HG03521 (cell line): ENCODE measurements around the gene MTCH1.

ENCODE experiments used
- ATAC-seq: cut with Tn5 transposase; IDR thresholded peaks from one replicate; pipeline ENCODE4 v1.9.1; 2021; ENCODE audit warnings: mild to moderate bottlenecking, moderate library complexity; ENCODE audit not compliant: unreplicated experiment

Gene MTCH1

DNA sequence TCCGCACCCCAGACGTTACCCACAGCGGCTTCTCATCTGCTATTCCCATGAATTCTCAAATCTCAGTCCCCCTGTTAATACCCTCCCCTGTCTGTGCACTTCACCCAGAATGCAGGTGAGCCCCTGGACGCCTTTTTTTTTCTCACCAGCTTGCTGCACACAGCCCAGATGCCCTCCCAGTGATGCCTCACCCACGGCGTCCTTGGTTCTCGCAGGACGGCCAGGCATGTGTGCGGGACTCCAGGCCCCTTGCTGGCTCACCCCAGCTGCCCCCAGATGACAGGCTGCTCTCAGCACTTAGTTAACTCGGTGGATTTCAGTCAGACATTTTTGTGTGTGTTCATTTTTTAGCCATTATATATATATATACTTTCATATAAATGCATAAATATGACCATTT lies 56.8 kb downstream of the MTCH1 start:
- ATAC-seq: no peak

DNA sequence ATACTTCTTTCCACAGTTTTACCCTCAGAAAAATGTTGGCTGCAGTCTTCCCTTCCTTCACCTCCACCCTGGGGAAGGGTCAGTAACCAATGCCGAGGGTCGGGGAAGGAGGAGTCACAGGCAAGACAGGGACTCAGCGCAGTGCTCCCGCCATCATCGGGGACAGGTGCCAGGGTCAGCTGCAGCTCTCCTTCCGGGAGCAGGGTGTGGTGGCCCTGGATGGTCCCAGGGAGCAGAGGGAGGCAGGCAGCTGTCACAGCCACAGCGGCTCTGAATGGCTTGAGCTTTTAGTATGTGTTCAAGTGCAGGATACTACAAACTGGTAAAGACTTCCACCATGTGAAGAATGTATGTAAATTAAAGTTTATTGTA lies 57.5 kb downstream of the MTCH1 start:
- no peak for ATAC-seq

DNA sequence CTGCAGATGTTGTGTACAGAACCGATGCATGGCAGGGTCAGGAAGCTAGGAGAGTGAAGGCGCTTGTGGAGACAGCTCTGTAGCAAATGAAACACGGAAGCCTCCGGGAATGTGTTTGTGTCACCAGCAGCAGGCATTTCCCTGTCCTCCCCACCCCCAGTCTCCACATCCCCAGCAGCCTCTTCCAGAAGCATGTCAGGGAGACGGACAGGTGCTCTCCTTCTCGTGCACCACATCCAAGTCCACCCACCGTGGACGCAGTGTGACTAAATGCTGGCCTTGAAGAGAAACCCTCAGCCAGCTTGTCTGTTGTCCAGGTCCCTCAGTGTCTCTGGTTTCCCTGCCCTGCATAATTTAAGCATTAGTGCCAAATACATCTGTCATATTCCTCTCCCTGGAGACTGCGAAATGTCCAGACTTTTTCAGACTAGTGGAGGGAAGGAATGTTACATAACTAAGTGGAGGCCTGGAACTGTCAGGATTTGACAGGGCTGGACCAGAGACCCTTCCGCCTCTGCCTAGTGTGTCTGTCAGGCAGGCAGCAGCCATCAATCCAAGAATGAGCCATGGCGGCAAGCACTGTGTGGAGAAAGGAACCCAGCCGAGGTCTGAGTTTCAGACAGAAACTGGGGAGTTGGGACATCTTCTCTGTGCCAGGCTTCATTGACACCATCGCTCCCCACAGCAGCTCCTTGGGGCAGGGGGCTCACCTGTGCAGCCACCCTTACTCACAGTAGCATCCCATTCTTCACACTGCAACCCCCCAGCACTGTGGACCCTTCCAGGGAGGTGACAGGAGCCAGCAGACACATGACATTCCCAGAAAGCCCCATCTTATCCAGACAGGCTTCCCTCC lies 58.1 kb downstream of the MTCH1 start:
- ATAC-seq: no peak

DNA sequence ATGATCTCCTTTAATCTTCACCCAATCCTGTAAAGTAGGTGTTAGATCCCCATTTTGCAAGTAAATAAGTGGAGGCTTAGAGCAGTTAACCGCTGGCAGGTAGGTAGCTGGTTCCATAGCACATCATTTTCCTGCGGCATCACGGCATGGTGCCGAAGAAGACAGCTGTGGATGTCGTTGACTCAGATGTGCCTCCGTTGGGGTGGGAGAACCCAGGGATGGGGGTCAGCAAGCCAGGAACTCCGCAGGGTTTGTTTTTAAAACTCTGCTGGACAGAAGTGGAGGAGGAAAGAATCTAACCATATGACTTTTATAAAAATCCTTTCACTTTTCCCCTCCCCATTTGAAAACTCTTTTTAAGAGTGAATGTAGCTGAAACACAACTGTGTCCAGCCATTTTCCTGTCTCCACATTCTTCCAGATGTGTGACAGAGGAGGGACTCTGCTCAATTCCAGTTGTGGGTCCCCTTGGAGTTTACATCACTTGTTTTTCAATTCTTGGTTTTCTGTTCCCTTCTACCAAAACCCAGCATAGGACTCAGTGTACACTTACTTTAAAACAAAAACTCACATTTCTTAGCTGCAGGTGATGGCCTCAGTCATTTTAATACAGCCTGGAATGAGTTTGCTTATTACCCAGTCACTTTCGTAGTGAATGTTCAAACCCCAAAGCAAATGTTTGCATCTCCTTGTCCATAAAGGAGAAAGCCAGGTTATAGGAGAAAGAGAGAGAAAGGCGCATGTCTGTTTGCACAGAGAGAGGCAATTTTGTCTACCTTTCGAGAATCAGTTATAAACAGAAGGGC lies 59.1 kb downstream of the MTCH1 start:
- no peak for ATAC-seq

DNA sequence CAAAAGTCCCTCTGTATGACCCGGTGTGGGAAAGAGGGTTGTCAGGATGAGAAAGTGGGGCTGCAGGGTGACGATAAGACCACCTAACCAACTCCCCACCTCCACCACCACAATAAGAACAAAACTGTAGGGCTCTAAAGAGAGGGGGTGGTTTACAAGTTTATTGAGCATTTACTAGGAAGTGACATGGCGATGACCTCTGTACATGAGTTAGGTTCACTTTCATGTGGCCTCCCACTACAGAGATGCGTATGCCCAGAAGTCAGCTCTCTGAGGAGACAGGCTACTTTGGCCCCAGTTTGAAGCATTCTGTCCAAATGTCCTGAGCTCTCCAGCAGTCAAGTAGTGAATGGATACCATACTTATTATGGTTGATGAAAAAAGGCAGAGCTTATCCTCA lies 60.2 kb downstream of the MTCH1 start:
- ATAC-seq: no peak

DNA sequence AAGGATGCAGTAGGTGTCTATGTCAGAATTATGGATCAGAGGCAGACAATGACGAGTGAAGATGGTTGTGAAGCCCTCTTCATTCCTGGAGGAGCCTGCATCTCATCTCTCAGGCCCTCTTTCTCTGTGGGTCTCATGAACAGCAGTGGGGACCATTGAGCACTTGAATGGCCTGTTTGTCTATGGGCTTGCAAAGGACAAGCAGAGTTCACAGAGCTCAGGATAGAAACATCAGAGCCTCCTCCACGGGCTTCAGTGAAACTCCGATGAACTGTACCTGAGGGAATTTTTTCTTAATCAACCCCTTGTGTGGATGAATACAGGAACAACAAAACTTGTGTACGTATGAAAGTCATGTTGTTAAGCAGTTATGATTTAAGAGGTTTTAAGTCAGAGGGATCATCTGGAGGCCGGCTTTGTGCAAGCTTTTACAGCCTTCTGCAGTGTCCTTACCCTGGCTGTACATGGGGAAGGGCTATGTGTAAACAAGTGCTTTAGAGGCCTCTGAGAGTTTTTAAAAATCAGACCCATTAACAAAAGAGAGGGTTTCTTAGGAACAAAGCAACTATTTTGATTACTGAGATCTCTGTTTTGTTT lies 61.1 kb downstream of the MTCH1 start:
- no peak for ATAC-seq

DNA sequence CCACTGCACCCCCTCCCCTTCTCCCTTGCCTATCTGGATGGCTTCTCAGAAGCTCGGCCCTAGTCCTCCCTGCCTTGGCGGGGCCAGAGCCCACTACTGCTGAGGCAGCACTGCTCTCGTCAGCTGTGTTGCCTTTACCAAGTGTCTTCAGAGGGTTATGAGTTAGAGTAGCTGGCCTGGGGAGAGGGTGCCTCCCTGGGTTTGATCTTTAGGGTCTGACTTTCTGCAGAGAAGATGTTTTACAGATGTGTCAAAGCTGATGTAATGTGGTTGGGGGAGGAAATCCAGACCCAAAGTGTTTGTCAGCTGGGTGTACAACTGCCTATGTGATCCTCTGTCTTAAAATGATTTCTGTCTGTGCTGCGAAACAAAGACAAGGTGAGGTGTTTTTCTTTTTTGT lies 61.9 kb downstream of the MTCH1 start:
- ATAC-seq: no peak

DNA sequence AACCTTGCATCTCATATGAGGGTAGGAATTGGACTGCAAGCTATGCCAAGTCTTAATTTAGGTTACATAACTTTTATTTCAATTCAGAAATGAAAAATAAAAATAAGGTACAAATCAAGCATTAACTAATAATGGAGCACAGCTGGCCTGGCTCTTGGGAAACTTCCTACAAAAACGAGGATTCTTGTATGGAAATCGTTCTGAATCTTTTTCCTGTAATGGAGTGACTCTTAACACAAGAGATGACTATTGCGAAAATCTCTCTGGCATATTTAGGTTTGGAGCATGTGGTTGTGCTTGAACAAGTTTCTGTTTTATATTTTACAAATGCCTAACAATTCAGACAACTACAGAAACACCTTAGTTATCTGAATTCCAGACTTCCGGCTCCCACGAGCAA lies 65.5 kb downstream of the MTCH1 start:
- ATAC-seq: no peak

DNA sequence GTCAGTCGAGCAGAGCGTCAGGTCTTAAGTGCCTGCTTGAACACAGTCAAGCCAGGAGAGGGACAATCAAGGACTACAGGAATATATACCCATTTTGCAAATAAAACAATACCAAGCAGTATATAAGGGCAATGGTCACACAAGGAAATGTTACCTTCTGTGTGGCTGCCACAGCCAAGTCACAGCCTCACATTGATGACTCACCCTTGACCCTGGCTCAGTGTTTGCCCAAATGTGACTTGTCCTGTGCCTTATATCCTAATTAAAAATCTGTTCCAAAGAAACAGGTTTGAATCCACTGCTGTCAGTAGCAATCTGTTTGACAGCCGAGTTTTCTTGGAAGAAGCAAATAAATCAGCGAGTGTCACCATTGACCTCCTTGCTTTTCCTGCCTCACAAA lies 65.9 kb downstream of the MTCH1 start:
- no peak for ATAC-seq
